HG03469 (cell line): Measurements from ENCODE around the gene ATP2A3.

ENCODE experiments used
- ATAC-seq: cut with Tn5 transposase; IDR thresholded peaks from one replicate; pipeline ENCODE4 v1.9.1; 2021; ENCODE audit warnings: mild to moderate bottlenecking, moderate library complexity, moderate number of reproducible peaks; ENCODE audit not compliant: unreplicated experiment

Gene ATP2A3

DNA sequence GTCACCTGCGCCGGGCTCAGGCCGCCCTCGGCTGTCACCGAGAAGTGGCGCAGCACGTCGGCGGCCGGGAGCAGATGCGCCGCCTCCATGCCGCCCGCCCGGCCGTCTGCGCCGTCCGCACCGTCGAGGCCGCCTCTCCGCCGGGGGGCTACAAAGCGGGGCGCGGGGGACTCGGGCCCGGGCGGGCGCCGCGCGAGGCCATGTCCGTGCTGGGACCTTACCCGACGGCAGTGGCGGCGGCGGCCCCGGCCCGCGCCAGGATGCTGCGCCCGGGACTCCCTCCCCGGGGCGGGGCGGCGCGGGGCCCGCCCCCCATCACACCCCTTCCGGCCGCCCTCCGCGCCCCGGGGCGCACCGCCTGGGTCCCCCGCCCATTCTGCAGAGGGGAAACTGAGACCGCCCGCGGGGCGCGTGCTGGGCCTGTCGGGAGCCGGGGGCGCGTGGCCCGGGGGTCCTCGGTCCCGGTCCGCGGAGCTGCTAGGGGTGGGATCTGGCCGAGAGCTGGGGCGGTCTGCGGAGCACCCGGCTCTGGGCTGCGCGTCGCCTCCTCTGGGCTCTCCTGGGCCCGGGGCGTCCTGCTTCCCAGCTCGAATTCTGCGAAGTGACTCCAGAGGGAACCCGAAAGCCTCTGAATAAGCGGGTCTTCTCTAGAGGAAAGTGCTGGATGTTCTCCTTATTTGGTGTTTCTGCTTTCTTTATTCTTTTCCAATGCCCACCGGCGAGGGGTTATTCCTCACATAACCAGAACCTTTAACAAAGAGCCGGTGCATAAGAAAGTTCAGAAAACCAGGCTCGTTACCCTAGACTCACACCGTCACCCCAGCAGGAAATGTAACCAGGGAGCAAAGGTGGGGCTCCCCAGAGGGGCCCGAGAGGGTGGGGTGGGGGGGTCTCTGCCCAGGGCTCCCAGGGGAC is at the start of gene ATP2A3:
Gene ATP2A3 (minus strand): TSS at position 235 of the 915 bp plus-strand sequence. CDS start 146 bp downstream, at position 89.
- ATAC-seq = no peak

DNA sequence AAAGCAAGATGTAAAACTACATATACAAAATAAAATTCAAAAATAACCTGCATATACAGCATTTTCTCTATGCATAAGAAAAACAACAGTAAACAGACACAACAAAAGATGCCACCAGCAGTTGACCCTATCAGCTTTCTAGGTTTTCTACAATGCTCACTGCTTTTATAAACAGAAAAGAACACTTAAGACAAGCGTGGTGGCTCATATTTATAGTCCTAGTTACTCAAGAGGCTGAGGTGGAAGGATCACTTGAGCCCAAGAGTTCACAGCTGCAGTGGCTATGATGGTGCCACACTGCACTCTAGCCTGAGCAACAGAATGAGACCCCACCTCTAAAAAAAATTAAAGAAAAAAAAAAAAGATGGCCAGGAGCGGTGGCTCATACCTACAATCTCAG is 46.5 kb upstream of the ATP2A3 start:
- no peak for ATAC-seq

DNA sequence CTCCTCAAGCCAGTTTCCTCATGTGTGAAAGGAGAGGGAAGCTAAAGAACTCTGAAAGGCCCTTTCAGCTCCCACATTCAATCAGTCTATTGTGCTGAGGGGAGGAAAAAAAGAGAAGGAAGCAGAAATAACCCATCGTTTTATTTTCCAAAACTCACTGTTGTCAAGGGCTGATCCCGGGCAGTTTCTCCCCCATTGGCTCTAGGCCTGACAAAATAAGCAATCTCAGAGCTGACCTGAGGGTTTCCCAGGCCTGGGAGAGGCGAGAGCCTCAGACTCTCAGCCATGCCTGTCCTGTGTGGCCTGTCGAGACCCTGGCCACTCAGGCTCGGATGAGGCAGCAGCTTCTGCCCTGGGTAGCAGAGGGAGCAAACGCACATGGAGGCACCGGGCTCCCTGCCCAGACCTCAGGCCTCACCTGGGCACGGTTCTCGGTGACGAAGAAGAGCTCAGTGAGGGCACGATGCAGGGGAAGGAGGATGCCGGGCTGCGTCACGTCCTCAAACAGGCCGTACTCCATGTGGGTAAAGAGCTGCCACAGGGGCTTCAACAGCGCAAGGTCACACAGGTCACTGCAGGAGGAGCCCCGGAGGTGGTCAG is 45.0 kb upstream of the ATP2A3 start:
- ATAC-seq = no peak

DNA sequence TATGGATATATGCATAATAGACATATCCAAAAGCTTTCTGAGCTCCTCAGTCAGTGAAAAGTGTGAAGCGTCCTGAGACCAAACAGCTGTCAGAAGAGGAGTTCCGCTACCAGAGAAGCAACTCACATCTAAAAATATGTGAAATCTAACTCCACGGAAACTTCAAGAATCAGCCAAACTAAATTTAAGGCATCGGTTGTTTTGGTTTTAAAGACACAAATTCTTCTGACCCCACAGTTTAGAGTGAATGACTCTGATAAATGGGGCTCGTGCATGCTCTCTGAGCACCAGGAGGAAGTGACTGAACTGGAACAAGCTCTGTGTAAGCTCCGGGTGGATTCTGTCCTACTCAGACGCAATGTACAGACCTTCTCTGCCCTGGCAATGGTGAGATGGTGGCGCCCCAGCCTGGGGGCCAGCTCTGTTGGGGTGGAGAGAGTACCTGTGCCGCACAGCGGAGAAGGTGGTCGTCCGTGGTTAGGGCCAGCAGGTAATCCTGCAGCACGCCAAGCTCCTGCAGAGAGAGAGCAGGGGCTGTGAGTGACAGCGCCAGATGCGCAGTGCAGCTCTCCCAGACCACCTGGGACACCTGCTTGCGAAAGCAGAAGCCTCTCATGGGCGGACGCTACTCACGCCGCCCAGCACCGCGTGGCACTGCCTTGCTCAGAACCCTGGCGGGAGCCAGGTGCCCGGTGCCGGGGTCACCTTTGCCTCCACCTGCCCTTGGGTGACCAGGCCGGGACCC is 44.4 kb upstream of the ATP2A3 start:
- no peak for ATAC-seq

DNA sequence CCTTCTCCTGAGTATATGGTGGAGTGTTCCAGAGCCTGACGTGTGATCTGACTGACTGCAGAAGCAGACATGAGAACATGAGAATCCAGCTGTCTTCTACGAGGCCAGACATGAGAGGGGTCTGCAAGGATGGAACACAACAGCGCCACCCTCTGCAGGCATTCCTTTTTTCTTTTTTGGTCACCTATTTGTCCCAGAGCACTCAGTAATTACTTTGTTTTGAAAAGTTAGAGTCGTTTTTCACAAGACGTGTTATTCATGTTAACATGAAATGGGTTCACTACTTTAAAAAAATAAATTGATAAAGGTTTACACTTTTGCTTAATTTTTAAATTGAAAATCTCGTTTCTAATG is 43.8 kb upstream of the ATP2A3 start:
- no peak for ATAC-seq

DNA sequence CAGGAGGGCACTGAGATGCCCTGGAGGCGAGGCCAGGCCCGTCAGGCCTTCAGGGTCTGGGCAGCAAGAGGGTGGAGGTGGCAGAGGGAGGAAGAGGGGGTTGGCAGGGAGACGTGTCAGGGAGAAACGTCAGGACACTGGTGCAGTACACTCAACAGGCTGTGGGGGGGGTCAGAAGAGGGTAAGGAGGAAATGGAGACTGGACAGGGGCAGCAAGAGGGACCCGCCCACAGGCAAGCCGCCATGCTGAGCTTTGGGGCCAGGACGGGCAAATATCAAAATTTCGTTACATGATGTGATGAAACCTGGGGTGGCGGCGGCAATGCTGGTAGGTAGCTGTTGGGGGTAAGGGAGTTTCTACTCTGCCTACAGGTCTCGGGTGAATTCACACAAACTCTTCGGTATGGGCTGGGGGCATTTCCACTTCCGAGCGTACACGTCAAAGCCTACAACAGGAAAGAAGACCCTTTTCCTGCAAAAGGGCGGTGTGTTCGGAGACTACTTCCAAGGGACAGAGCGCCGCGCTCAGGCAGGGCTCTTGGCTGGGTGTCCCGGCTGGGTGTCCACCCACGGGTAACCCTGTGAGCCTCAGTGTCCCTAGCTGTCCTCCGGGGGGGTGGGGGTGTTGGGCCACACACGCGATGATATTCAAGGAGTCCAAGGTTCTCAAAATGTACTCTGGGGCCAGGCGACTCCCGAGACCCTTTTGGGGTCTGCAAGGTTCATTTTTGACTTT is 43.3 kb upstream of the ATP2A3 start:
- no peak for ATAC-seq

DNA sequence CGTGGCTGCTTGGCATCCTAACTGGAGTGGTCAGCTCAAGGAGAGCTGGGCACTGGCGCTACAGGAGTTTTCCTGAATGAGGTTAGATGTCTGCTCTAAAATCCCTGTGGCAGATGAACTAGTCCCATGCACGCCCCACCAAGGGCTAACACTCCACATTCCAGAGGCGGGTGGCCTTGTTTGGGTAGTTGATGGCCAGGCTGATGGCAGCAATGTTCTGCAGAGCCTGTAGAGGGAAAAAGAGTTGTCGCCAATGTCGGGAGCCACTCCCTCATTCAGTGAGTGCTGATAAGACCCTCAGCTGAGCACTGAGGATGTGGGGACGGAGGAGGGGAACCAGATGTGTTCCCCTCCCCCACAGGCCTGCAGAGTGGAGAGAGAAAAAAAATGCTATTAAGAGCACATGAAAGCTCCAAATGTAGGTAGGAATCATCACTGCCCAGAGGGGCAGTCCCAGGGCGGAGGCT is 42.5 kb upstream of the ATP2A3 start:
- ATAC-seq = no peak

DNA sequence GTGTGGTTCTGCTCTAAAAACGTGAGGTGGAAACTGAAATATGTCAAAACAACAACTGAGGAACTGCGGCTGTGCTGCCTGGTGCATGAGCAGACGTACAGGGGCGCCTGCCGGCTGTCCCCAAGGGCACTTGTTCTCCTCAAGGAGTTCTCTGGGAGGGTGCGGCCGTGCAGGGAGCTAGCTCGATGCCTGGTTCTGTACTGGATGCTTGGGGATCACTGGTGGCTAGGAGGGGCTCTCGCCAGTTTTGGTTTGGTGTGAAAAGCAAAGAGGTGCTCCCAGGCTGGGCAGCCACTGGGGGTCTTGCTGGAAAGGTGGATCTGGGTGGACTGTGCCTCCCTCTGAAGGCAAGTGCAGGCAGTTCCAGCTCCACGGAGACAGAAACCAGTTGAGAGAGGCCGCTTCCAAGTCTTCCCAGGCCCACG is 41.9 kb upstream of the ATP2A3 start:
- no peak for ATAC-seq

DNA sequence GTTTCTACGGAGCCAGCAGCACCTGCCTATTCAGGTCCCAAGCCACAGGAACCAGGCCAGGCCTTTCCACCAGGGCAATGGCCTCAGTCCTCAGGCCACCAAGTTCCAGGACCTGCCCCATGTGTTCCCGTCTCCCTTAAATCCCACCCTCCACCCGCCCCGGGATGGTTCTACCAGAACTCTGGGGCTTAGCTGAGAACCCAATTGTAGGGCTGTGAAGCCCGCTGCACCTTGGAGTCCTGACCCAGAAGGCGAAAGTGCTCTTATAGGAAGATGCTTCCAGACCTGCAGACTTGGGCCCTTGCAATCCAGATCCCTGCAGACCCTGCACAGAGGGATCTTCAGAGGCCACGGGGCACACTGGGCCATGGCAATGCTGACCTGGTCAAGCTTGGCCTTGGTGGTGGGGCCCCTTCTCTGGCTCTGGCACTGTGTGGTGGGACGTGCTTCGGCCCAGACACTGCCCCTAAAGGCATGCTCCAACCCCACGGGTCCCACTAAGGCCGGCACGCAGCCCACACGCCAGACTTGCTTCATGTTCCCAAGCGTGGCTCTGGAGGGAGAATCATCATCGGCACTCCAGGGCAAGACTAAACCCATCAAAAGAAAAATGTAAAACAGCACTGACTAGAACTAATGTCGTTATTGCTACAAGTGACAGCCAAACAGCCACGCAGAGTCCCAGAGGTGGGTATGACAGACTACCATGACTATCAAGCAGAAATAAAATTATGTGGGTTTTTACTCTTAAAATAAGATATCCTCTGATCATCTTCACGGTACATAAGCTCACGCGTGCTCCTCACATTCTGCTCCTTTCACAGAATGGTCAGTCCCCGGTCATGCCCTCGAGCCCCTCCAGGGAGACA is 41.3 kb upstream of the ATP2A3 start:
- no peak for ATAC-seq

DNA sequence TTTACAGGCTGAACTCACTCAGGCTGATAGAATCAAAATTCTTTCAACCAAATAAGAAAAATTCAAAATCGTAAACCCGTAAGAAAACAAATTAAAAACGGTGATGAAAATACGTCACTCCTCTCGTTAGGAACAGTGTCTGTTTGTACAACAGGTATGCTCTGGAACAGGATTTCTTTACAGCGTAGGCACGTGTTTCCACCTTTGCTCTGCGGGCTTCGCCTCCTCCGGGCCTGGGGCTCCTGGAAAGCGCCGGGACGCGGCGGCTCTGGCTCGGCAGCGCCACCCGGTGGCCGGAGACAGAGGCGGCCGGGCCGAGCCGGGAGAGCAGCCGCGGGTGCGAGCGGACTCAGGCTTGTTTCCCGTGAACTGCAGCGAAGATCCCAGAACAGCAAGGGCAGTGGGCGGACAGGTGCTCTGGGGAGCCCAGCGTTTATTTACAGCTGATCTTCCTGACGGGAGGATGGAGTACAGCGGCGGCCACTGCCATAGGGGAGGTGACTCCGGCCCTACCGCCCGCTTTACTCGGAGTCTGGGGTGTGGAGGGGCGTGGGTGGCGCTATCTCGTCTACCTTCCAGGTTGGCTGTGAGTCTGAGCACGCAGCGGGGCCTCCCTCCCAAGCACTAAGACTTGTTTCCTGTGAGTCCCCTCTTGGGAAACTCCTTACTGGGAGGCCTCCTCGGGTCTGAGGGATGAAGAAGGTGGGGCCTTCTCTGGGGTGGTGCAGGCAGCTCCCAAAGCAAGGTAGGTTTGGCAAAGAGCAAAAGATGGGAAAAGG is 40.5 kb upstream of the ATP2A3 start:
- no peak for ATAC-seq

DNA sequence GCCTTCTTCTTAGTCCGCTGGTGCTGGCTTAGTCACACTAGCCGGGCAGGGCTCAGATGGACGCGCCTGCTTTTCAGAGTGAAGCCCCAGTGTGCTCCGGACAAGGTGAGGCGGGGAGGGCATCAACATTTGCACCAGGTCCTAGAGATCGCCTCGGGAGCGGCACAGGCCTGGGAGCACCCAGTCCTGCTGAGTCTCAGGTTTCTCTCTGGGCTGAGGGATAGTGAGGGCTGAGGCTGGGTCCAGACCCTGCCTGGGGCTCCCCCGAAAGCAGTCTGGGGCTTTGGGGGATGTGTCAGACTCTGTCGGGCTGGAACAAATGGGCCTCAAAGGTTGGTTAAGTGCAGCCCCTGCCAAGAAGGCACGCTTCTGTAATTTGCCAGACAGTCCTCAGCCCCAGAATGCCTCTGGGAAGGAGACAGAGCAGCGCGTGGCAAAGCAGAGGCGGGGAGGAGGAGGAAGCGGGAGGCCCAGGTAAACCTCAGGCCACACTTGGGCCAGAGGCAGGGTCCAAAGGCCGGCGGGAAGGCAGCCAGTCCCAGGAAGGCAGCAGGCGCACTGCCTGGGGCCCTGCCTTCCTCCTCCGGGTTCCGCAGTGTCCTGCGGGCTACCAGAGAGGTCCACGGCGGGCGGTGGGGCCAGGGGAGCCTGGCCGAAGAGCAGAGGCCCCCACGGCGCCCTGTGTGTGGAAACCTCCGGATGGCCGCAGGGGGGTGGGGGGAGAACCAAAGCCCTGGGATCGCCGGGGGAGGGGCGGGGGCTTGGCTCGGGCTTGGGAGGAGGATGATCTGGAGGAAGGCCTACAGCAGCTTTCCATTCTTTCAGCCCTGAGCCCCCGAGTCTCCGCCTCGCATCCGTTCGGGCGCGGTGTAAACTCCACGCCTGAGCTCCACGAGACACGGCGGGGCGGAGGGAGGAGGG is 39.5 kb upstream of the ATP2A3 start:
- ATAC-seq = no peak

DNA sequence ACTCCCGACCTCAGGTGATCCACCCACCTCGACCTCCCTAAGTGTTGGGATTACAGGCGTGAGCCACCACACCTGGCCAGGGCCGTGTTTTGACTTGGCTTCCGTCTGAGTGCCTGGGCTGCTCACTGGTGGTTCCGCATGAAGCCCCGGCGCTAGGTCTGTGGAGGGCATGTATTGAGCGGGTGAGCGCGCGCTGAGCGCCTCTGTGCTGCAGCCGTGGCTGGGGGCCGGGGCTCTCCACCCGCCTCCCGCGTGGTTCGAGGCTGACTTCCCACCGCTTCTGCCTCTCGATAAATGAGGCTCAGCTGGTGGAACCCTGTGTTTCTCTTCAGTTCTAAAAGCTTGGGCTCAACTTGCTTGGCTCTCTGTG is 38.9 kb upstream of the ATP2A3 start:
- ATAC-seq = no peak

DNA sequence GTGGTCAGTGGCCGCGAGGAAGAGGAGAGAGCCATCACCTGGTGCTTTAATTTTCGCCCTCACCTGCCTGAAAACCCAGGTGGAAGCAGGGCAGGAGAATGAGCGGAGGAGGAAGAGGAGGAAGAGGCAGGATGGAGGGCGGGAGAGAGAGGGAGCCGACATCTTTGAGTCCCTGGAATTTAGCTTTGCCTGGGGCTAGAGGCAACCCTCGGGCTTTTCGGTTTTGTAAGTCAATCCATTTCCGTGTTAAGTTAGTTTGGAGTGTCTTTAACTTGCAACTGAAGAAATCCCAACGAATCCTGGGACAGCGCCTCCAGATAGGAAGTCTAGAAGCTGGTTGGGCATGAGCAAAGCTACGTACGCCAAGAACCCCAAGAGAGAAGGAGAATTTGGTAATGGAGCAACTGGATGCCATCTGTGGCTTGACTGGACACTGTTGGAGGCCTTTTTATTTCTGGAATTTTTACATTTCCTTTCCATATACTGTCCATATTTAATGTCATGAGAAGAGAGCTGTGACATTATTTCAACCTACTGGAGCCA is 36.9 kb upstream of the ATP2A3 start:
- no peak for ATAC-seq

DNA sequence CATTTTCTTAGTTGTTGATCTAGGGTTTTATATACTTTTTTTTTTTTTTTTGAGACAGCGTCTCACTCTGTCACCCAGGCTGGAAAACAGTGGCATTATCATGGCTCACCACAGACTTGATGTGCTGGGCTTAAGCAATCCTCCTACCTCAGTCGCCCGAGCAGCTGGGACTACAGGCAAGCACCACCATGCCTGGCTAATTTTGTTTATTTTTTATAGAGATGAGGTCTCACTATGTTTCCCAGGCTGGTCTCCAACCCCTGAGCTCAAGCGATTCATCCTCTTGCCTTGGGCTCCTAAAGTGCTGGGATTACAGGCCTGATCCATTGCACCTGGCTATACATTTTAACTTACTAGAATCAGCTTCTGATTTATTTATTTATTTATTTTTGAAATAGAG is 34.2 kb upstream of the ATP2A3 start:
- no peak for ATAC-seq

DNA sequence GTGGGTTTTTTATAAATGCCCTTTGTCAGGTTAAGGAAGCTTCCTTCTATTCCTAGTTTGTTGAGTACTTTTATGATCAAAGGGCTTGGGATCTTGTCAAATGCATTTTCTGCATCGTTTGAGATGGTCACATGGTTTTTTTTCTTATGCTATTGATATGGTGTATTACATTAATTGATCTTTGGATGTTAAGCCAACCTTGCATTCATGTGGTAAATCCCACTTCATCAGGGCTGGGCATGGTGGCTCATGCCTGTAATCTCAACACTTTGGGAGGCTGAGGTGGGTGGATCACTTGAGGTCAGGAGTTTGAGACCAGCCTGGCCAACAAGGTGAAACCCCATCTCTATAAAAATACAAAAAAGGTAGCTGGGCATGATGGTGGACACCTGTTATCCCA is 30.8 kb upstream of the ATP2A3 start:
- no peak for ATAC-seq

DNA sequence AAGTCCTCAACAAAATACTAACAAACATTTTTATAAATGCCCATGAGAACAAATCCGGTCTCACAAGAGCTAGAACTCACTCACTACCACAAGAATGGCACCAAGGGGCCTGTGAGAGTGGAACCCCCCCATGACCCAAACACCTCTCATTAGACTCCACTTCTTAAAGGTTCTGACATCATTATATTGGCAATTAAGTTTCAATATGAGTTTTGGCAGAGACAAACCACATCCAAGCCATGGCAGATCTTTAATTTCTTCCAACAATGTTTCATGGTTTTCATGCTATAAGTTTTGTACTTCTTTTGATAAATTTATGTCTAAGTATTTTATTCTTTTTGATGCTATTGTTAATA is 30.0 kb upstream of the ATP2A3 start:
- ATAC-seq = no peak

DNA sequence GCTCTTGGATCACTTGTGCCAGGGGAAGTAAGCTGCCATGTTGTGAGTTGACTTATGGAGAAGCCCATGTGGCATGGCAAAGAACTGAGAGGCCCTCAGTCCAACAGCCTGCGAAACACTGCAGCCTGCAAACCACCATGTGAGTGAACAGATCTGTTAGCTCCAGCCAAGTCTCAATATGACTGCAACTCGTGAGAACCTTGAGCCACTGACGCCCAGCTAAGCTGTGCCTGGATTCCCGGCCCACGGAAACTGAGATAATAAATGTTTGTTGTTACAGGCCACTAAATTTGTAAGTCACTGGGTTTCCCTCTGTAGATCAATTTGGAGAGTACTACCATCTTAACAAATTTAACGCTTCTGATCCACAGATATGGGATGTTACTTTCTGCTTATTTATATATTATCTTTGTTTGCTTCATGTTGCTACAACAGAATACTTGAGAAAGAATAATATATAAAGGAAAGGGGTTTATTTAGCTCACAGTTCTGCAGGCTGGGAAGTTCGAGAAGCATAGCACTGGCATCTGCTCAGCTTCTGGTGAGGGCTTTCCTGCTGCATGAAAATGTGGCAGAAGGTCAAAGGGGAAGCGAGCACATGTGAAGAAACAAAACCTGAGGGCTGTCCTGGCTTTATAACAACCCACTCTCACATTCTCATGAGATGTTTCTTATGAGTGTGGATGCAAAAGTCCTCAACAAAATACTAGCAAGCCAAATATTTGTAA is 29.4 kb upstream of the ATP2A3 start:
- no peak for ATAC-seq
